SU-DHL-6 (cell line): ENCODE measurements around the gene ZNF487.

Experiments
- H2AFZ ChIP-seq: fragments of 200-600 bp; sonication (generic); 2 replicates; pipeline ENCODE4 v1.6.1; 2014; ENCODE audit warnings: low read depth, mild to moderate bottlenecking, moderate library complexity, mixed read lengths, antibody characterized with exemption, low read length; ENCODE audit not compliant: severe bottlenecking
- H3F3A ChIP-seq: fragments of 200-600 bp; shearing (Covaris generic); 2 replicates; pipeline ENCODE4 v1.6.0; 2016; ENCODE audit warnings: antibody characterized with exemption, mild to moderate bottlenecking; ENCODE audit not compliant: insufficient read depth
- H3K27ac ChIP-seq: fragments of 200-600 bp; sonication (generic); 2 replicates; pipeline ENCODE4 v1.5.1; 2016; ENCODE audit warnings: low read depth, mild to moderate bottlenecking, low read length, moderate library complexity, mixed read lengths
- H3K27me3 ChIP-seq: fragments of 200-600 bp; sonication (generic), shearing (Covaris generic); 2 replicates; pipeline ENCODE4 v1.6.0; 2014; ENCODE audit warnings: mild to moderate bottlenecking, low read length
- H3K36me3 ChIP-seq: fragments of 200-600 bp; sonication (generic); 2 replicates; pipeline ENCODE4 v1.6.1; 2014; ENCODE audit warnings: mild to moderate bottlenecking, low read length, mixed read lengths
- H3K4me2 ChIP-seq: fragments of 300-600, 200-600 bp; shearing (Covaris generic), sonication (generic); 2 replicates; pipeline ENCODE4 v1.6.0; 2014; ENCODE audit warnings: low read length, low read depth, mild to moderate bottlenecking; ENCODE audit not compliant: poor library complexity, severe bottlenecking
- H3K4me3 ChIP-seq: fragments of 200-600 bp; sonication (generic); 2 replicates; pipeline ENCODE4 v1.5.1; 2014; ENCODE audit warnings: antibody characterized with exemption, low read length, mild to moderate bottlenecking, mixed read lengths; ENCODE audit not compliant: insufficient read depth, poor library complexity, severe bottlenecking
- H3K79me2 ChIP-seq: fragments of 200-600 bp; sonication (generic); 2 replicates; pipeline ENCODE4 v1.6.1; 2014; ENCODE audit warnings: mild to moderate bottlenecking, low read length, moderate library complexity; ENCODE audit not compliant: insufficient read depth
- H3K9ac ChIP-seq: fragments of 200-600 bp; sonication (generic); 2 replicates; pipeline ENCODE4 v1.7.0; 2014; ENCODE audit warnings: mild to moderate bottlenecking, low read length
- H3K9me2 ChIP-seq: fragments of 200-600 bp; sonication (generic); replicated peaks from 2 replicates; pipeline ENCODE4 v1.6.1; 2014; ENCODE audit warnings: low read length; ENCODE audit not compliant: insufficient read depth
- H3K9me3 ChIP-seq: fragments of 200-600 bp; sonication (generic); 2 replicates; pipeline ENCODE4 v1.6.1; 2014; ENCODE audit warnings: low read length, mixed read lengths; ENCODE audit not compliant: insufficient read depth
- H4K20me1 ChIP-seq: fragments of 200-600 bp; sonication (generic); 2 replicates; pipeline ENCODE4 v1.6.1; 2014; ENCODE audit warnings: low read depth, mild to moderate bottlenecking, antibody characterized with exemption, low read length, moderate library complexity, mixed read lengths
- EZH2phosphoT487 ChIP-seq: fragments of 200-600 bp; sonication (generic), shearing (Covaris generic); conservative IDR thresholded peaks from 2 replicates; pipeline ENCODE4 v1.6.1; 2018; ENCODE audit warnings: mild to moderate bottlenecking, antibody characterized with exemption, low read length, moderate library complexity, mixed read lengths
- TF ChIP-seq, protein P1 (sequence below): fragments of 200-600 bp; sonication (generic); IDR thresholded peaks from one replicate; pipeline ENCODE4 v1.5.1; 2017; ENCODE audit warnings: antibody characterized with exemption, mild to moderate bottlenecking, low read length, moderate library complexity; ENCODE audit not compliant: insufficient read depth, poor library complexity, severe bottlenecking

Gene ZNF487

DNA sequence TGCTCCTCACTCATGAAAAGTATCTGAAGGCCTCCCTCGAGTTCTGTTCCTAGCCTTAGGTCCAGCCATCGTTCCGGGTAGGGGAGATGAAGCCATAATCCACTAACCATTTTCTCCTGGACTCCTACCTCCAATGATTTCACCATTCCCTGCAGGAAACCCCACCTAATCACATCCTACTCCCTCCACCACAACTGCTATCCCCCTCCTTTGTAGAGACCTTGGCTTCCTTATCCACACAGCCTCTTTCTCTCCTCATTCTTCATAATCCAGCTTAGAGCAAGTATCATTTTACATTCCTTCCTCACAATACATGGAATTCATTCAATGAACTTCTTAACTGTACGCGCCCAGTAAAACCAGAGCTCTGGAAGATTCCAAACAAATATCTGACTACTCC, 46.6 kb upstream of the ZNF487 start:
- Histone ChIP-seq H3K27me3 (no peaks in the 10 kb centered on the region), H3K9me3 (no peaks in the 10 kb centered on the region), H3K27ac (no peak overlapping the region), H4K20me1 (peaks cover 61% of the 10 kb centered on the region), H3K36me3 (peaks cover 68% of the 10 kb centered on the region), H3K9me2 (no peaks in the 10 kb centered on the region), H3K9ac (no peak overlapping the region), H3K4me2 (no peak overlapping the region), H3F3A (peaks cover 76% of the 10 kb centered on the region), H3K79me2 (peaks cover 67% of the 10 kb centered on the region), H3K4me3 (no peak overlapping the region), H2AFZ (no peak overlapping the region)
- TF ChIP-seq, protein P1, sequence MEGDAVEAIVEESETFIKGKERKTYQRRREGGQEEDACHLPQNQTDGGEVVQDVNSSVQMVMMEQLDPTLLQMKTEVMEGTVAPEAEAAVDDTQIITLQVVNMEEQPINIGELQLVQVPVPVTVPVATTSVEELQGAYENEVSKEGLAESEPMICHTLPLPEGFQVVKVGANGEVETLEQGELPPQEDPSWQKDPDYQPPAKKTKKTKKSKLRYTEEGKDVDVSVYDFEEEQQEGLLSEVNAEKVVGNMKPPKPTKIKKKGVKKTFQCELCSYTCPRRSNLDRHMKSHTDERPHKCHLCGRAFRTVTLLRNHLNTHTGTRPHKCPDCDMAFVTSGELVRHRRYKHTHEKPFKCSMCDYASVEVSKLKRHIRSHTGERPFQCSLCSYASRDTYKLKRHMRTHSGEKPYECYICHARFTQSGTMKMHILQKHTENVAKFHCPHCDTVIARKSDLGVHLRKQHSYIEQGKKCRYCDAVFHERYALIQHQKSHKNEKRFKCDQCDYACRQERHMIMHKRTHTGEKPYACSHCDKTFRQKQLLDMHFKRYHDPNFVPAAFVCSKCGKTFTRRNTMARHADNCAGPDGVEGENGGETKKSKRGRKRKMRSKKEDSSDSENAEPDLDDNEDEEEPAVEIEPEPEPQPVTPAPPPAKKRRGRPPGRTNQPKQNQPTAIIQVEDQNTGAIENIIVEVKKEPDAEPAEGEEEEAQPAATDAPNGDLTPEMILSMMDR, result no peak
- no peak for TF ChIP-seq EZH2phosphoT487

DNA sequence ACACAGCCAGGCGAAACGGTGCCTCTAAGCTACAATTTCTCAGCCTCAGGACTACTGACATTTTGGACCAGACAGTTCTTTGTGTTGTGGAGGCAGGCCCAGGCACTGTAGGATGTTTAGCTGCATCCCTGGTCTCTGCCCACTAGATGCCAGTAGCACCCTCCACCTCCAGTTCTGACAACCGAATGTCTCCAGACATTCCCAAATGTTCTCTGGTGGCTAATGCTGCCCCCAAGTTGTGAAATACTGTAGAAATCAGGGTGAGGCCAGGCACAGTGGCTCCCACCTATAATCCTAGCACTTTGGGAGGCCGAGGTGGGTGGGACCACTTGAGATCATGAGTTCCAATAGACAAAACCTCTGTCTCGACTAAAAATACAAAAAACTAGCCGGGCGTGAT, 46.2 kb upstream of the ZNF487 start:
- Histone ChIP-seq H4K20me1 (peaks cover 65% of the 10 kb centered on the region), H3K4me3 (no peak overlapping the region), H3K27ac (no peak overlapping the region), H3K79me2 (peaks cover 72% of the 10 kb centered on the region), H3K27me3 (no peaks in the 10 kb centered on the region), H3K36me3 (peaks cover 68% of the 10 kb centered on the region), H3F3A (peaks cover 75% of the 10 kb centered on the region), H3K4me2 (no peak overlapping the region), H3K9me2 (no peaks in the 10 kb centered on the region), H3K9ac (no peak overlapping the region), H2AFZ (no peak overlapping the region), H3K9me3 (no peaks in the 10 kb centered on the region)
- TF ChIP-seq, protein P1, result no peak
- TF ChIP-seq EZH2phosphoT487, result no peak

DNA sequence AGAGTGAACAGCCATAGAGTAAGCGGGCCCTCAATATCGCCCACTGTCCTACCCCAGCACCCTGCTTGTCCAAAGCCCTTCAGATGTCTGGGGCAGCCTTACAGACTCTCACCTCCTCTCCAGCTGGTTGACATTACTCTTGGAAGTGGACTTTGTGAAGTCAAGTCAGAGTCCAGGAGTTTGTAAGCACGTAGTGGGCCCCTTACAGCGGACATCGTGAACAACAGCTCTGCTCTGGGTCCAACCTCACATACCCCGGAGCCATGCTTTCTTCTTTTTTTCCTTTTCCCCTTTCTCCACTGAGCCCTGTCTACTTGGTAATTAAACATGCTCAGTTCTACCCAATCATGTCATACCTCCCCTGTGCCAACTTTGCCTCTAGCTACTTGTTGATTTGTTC, 45.4 kb upstream of the ZNF487 start:
- Histone ChIP-seq H2AFZ (no peak overlapping the region), H3F3A (peaks cover 68% of the 10 kb centered on the region), H4K20me1 (peaks cover 66% of the 10 kb centered on the region), H3K36me3 (peaks cover 68% of the 10 kb centered on the region), H3K27ac (no peak overlapping the region), H3K9ac (no peak overlapping the region), H3K9me2 (no peaks in the 10 kb centered on the region), H3K4me2 (no peak overlapping the region), H3K79me2 (peaks cover 79% of the 10 kb centered on the region), H3K4me3 (no peak overlapping the region), H3K27me3 (no peaks in the 10 kb centered on the region), H3K9me3 (no peaks in the 10 kb centered on the region)
- no peak for TF ChIP-seq EZH2phosphoT487
- TF ChIP-seq, protein P1, result no peak
